HCT116 (cell line): Measurements from ENCODE around the gene SRPK2. TPM values are rescaled to one million over a fixed set of nuclear protein-coding genes. Genes with fewer than 3 reads are reported as not detected.

Experiments
- ATAC-seq: fragments of 200-7000 bp; cut with Tn5 transposase; 2 replicates; pipeline ENCODE4 v1.9.1; 2020; ENCODE audit warnings: mild to moderate bottlenecking, moderate library complexity
- BruUV-seq: library from RNA; stranded (reverse); fragments of 400-500 nt; replicated peaks from 2 replicates; lab custom pipeline; 2021; lab: Mats Ljungman, UMichigan
- CTCF ChIA-PET: fragments of 300-600 bp; sonication (Branson Sonifier 250); formaldehyde crosslinking; loops from one replicate; lab custom pipeline; 2021; ENCODE audit warnings: antibody characterized with exemption; lab: Charles Lee
- POLR2A ChIA-PET: fragments of 300-600, 350-600 bp; sonication (Branson Sonifier 250); formaldehyde crosslinking; loops from one replicate; lab custom pipeline; 2021; ENCODE audit warnings: antibody characterized with exemption; lab: Charles Lee
- RAD21 ChIA-PET, 2 experiments: fragments of 300-600 bp; sonication (Branson Sonifier 250); formaldehyde crosslinking; loops; one replicate each; lab custom pipeline; 2023; ENCODE audit warnings: low total read pairs in 2 of 2; ENCODE audit not compliant: uncharacterized antibody in 2 of 2, unreplicated experiment in 2 of 2, low non-redundant PET in 1 of 2; lab: Charles Lee
- DNase-seq: peaks from one replicate; pipeline ENCODE4 v3.0.0-alpha.2; 2010; ENCODE audit warnings: low read depth, low spot score
- H2AFZ ChIP-seq: fragments of 200-600 bp; shearing (Covaris generic), sonication (generic); 2 replicates; pipeline ENCODE4 v1.6.1; 2017; ENCODE audit warnings: low read depth, mixed run types, mixed read lengths, antibody characterized with exemption, low read length; ENCODE audit not compliant: poor library complexity, severe bottlenecking
- H3K27ac ChIP-seq: 2 replicates; pipeline ENCODE4 v1.5.1; 2012; ENCODE audit warnings: low read depth, low read length
- H3K27me3 ChIP-seq: fragments of 200-600 bp; sonication (generic); 2 replicates; pipeline ENCODE4 v1.6.1; 2016; ENCODE audit warnings: mixed run types, low read length, mixed read lengths; ENCODE audit not compliant: insufficient read depth
- H3K36me3 ChIP-seq, 2 experiments: fragments of 200-500 bp in 1 of 2; fragments of 200-600 bp in 1 of 2; sonication (Bioruptor generic) in 1 of 2; sonication (generic) in 1 of 2; 2 replicates each; pipeline versions ENCODE4 v1.5.1 to v1.6.1; 2014 to 2016; ENCODE audit warnings: low read length in 2 of 2, inconsistent platforms in 1 of 2, mixed read lengths in 1 of 2, mixed run types in 1 of 2; ENCODE audit not compliant: insufficient read depth in 2 of 2, control insufficient read depth in 1 of 2
- H3K4me1 ChIP-seq, 2 experiments: fragments of 200-600 bp in 1 of 2; sonication (generic) in 1 of 2; 2 replicates each; pipeline versions ENCODE4 v1.5.1 to v1.6.1; 2012 to 2017; ENCODE audit warnings: low read length in 2 of 2, inconsistent platforms in 1 of 2, mild to moderate bottlenecking in 1 of 2, mixed read lengths in 1 of 2, mixed run types in 1 of 2, moderate library complexity in 1 of 2; ENCODE audit not compliant: insufficient read depth in 2 of 2, control insufficient read depth in 1 of 2
- H3K4me2 ChIP-seq: fragments of 200-600 bp; sonication (generic); 2 replicates; pipeline ENCODE4 v1.6.1; 2017; ENCODE audit warnings: mixed run types, low read length, mixed read lengths
- H3K4me3 ChIP-seq, 2 experiments: fragments of 200-600 bp in 1 of 2; sonication (generic) in 1 of 2; replicated peaks in 1 of 2; 2 replicates each; pipeline ENCODE4 v1.5.1; 2011 to 2016; ENCODE audit warnings: low read length in 2 of 2, control low read depth in 1 of 2, low read depth in 1 of 2, mild to moderate bottlenecking in 1 of 2, mixed read lengths in 1 of 2, mixed run types in 1 of 2
- H3K79me2 ChIP-seq: fragments of 200-600 bp; sonication (generic); 2 replicates; pipeline ENCODE4 v1.6.1; 2017; ENCODE audit warnings: mild to moderate bottlenecking, mixed run types, low read length, moderate library complexity, mixed read lengths; ENCODE audit not compliant: insufficient read depth
- H3K9ac ChIP-seq: fragments of 200-600 bp; sonication (generic); 2 replicates; pipeline ENCODE4 v1.6.1; 2016; ENCODE audit warnings: low read length, mixed read lengths
- H3K9me2 ChIP-seq: fragments of 200-600 bp; sonication (generic), shearing (Covaris generic); 2 replicates; pipeline ENCODE4 v1.6.1; 2017; ENCODE audit warnings: mixed run types, mild to moderate bottlenecking, moderate library complexity; ENCODE audit not compliant: insufficient read depth
- H3K9me3 ChIP-seq, 2 experiments: fragments of 200-500 bp in 1 of 2; fragments of 200-600 bp in 1 of 2; sonication (Bioruptor generic) in 1 of 2; sonication (generic) in 1 of 2; 2 replicates each; pipeline ENCODE4 v1.6.1; 2014 to 2017; ENCODE audit warnings: low read length in 2 of 2, mixed read lengths in 2 of 2, inconsistent platforms in 1 of 2, low read depth in 1 of 2, mild to moderate bottlenecking in 1 of 2, mixed run types in 1 of 2, moderate library complexity in 1 of 2; ENCODE audit not compliant: control insufficient read depth in 1 of 2, insufficient read depth in 1 of 2
- H4K20me1 ChIP-seq: fragments of 200-600 bp; sonication (generic), shearing (Covaris generic); 2 replicates; pipeline ENCODE4 v1.6.1; 2017; ENCODE audit warnings: mixed run types, mild to moderate bottlenecking, moderate library complexity; ENCODE audit not compliant: insufficient read depth
- ELF1 ChIP-seq: IDR thresholded peaks from 2 replicates; pipeline ENCODE4 v1.6.1; 2012; ENCODE audit warnings: low read depth, borderline replicate concordance
- EZH2 ChIP-seq: fragments of 200-600 bp; sonication (generic); IDR thresholded peaks from 2 replicates; pipeline ENCODE4 v1.6.1; 2017; ENCODE audit warnings: antibody characterized with exemption, mixed run types
- EZH2phosphoT487 ChIP-seq: fragments of 200-600 bp; IDR thresholded peaks from 2 replicates; pipeline ENCODE4 v1.6.1; 2018; ENCODE audit warnings: antibody characterized with exemption, borderline replicate concordance
- FOSL1 ChIP-seq: IDR thresholded peaks from 2 replicates; pipeline ENCODE4 v1.6.1; 2012; ENCODE audit warnings: low read depth
- POLR2A ChIP-seq: IDR thresholded peaks from 2 replicates; pipeline ENCODE4 v1.7.0; 2011; ENCODE audit warnings: borderline replicate concordance; ENCODE audit not compliant: insufficient read depth, insufficient read length; ENCODE audit errors: extremely low read depth
- POLR2AphosphoS5 ChIP-seq: IDR thresholded peaks from 2 replicates; pipeline ENCODE4 v1.6.1; 2011; ENCODE audit warnings: mild to moderate bottlenecking, low read depth, low read length, moderate library complexity
- SIN3A ChIP-seq: IDR thresholded peaks from 2 replicates; pipeline ENCODE4 v1.6.1; 2012; ENCODE audit warnings: low read depth
- SP1 ChIP-seq: IDR thresholded peaks from 2 replicates; pipeline ENCODE4 v1.6.1; 2012; ENCODE audit warnings: low read depth
- ZNF274 ChIP-seq: fragments of 200-500 bp; sonication (Bioruptor generic); IDR thresholded peaks from 2 replicates; pipeline ENCODE4 v1.6.1; 2014; ENCODE audit warnings: mild to moderate bottlenecking, low read depth, low read length, inconsistent platforms
- intact Hi-C: fragments of 100-400 bp; cut with micrococcal nuclease; formaldehyde crosslinking; loops from 2 replicates; pipeline ENCODE4 v1.10.0; 2022
- total RNA-seq: library from RNA; stranded (reverse); gene quantifications from one replicate; pipeline ENCODE4 v1.2.1, GENCODE V29; 2021; ENCODE audit not compliant: unreplicated experiment
- TF ChIP-seq, protein P1 (sequence below): IDR thresholded peaks from 2 replicates; pipeline ENCODE4 v1.6.1; 2012
- TF ChIP-seq, protein P2 (sequence below), 3 experiments: fragments of 200-600 bp in 1 of 3; sonication (generic) in 1 of 3; IDR thresholded peaks in 2 of 3; conservative IDR thresholded peaks in 1 of 3; 2 replicates each; pipeline ENCODE4 v1.5.1; 2012 to 2017; ENCODE audit warnings: low read depth in 2 of 3, low read length in 2 of 3, antibody characterized with exemption in 1 of 3, borderline replicate concordance in 1 of 3, control low read depth in 1 of 3, mild to moderate bottlenecking in 1 of 3, mixed read lengths in 1 of 3, mixed run types in 1 of 3, moderate library complexity in 1 of 3; ENCODE audit not compliant: insufficient read depth in 1 of 3

The SRPK2 gene
- total RNA-seq, 1 experiment from 2014 or later = 37.4 TPM

DNA sequence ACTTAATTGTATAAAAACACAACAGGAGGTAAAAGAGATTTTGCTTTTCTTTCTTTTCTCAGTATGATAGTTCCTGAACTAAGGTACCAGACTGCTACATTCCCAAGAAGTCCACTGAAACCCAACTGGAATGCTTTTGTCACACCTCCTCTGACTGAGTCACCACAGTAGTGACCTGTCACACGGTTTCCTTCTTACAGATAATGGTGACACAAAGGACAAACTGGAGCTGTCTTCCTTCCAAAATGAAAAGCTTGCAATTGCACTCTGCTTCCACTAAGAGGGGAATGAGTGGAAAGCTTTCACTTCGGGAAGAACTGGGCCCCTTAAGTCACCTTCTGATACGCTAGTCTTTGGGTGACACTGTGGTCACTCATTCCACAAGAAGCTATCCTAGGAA lies 252.5 kb downstream of the SRPK2 start:
- H3K9ac ChIP-seq = no peak overlapping the region
- TF ChIP-seq, protein P1, sequence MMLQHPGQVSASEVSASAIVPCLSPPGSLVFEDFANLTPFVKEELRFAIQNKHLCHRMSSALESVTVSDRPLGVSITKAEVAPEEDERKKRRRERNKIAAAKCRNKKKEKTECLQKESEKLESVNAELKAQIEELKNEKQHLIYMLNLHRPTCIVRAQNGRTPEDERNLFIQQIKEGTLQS = no peak
- TF ChIP-seq EZH2phosphoT487 = no peak
- no peak for TF ChIP-seq EZH2
- TF ChIP-seq POLR2AphosphoS5 = no peak
- TF ChIP-seq FOSL1 = peak; percentile 12; the same call in 1 of the 2 replicates
- TF ChIP-seq SP1 = no peak
- TF ChIP-seq, protein P2, sequence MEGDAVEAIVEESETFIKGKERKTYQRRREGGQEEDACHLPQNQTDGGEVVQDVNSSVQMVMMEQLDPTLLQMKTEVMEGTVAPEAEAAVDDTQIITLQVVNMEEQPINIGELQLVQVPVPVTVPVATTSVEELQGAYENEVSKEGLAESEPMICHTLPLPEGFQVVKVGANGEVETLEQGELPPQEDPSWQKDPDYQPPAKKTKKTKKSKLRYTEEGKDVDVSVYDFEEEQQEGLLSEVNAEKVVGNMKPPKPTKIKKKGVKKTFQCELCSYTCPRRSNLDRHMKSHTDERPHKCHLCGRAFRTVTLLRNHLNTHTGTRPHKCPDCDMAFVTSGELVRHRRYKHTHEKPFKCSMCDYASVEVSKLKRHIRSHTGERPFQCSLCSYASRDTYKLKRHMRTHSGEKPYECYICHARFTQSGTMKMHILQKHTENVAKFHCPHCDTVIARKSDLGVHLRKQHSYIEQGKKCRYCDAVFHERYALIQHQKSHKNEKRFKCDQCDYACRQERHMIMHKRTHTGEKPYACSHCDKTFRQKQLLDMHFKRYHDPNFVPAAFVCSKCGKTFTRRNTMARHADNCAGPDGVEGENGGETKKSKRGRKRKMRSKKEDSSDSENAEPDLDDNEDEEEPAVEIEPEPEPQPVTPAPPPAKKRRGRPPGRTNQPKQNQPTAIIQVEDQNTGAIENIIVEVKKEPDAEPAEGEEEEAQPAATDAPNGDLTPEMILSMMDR (IDR thresholded peaks at IDR 0.05 in 2 of 3, conservative IDR thresholded peaks at IDR 0.05 in 1 of 3; ENCODE audit: borderline replicate concordance in 1 of 3, insufficient read depth in 1 of 3, low read depth in 2 of 3, low read length in 2 of 3) = peak in 1 of 3 experiments; percentile 15; a peak in 1 of 6 replicates
- TF ChIP-seq ZNF274 = no peak
- no peak for TF ChIP-seq POLR2A
- no peak for TF ChIP-seq SIN3A
- no peak for TF ChIP-seq ELF1
- TF ChIP-seq, all 23 proteins: peak for 2
- peak; percentile 68 for ATAC-seq
- Histone ChIP-seq H3K4me3 (no peak overlapping the region), H3K4me2 (peak overlapping the region; percentile 32), H3K79me2 (peaks cover 8% of the 10 kb centered on the region), H3K27me3 (no peaks in the 10 kb centered on the region), H3K27ac (no peak overlapping the region), H3K4me1 (peaks cover 0 to 11% of the 10 kb centered on the region in 2 experiments; a peak in 1 of 4 replicates), H2AFZ (no peak overlapping the region), H4K20me1 (no peaks in the 10 kb centered on the region), H3K9me3 (no peaks in the 10 kb centered on the region), H3K36me3 (no peaks in the 10 kb centered on the region), H3K9me2 (no peaks in the 10 kb centered on the region)
- RAD21 ChIA-PET = interaction anchor here in 1 of 2 experiments (0.8 kb wide), 1 partner anchor 217 kb away, joined by 5 read pairs; no protein-coding TSS in a partner anchor
- intact Hi-C loops = no loop called here
- peak; percentile 8 for DNase-seq
- CTCF ChIA-PET = interaction anchor here (1.0 kb wide), 1 partner anchor 294 kb away, joined by 3 read pairs; no protein-coding TSS in a partner anchor
- BruUV-seq = no TSS peak
- POLR2A ChIA-PET = no interaction called here
